Measurements from ENCODE around the gene EIF3A.

The EIF3A gene

DNA sequence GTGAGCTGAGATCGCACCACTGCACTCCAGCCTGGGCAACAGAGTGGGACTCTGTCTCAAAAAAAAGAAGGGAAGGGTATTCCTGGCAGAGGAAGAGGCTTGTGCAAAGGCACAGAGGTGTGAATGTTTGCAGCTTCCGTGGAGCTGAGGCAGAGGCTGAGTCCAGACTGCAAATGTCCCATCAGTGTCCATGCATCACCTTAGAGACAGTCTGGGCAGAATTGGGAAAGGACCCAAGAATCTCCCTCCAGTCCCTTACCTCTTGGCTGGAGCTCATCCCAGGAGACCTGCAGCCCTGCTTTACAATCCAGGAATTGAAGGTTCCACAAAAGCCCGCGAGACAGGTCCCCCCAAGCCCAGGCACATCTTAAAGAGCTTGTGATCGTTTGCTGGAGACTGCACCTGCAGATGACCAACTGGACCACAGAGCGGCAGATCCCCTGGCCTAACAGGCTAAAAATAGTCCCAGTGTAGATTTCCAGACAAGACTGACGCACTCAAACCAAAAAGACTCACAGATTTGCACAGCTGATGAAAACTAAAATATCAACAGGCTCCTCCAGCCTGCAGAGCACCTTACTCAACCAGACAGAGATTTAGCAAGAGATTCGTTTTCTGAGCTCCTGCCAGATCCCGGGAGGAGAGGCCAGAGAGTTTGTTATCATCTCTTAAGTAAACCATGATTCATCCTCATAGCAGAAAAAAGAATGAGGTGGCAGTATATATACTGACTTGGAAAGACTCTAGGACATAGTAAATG, 74.0 kb downstream of the EIF3A start:
- H3K4me1 ChIP-seq (ENCODE audit: control insufficient read depth, insufficient read depth, low read length) = peaks cover 11% of the 10 kb centered on the region
- no peaks in the 10 kb centered on the region for H3K27me3 ChIP-seq (ENCODE audit: control insufficient read depth, insufficient read depth, low read length)
- no peaks in the 10 kb centered on the region for H3K36me3 ChIP-seq (ENCODE audit: control insufficient read depth, insufficient read depth, low read length)
- H3K27ac ChIP-seq (ENCODE audit: low read depth, low read length) = no peak overlapping the region
- no peak overlapping the region for H3K9ac ChIP-seq (ENCODE audit: low read length)
- H3K4me3 ChIP-seq (ENCODE audit: low read length) = no peak overlapping the region

DNA sequence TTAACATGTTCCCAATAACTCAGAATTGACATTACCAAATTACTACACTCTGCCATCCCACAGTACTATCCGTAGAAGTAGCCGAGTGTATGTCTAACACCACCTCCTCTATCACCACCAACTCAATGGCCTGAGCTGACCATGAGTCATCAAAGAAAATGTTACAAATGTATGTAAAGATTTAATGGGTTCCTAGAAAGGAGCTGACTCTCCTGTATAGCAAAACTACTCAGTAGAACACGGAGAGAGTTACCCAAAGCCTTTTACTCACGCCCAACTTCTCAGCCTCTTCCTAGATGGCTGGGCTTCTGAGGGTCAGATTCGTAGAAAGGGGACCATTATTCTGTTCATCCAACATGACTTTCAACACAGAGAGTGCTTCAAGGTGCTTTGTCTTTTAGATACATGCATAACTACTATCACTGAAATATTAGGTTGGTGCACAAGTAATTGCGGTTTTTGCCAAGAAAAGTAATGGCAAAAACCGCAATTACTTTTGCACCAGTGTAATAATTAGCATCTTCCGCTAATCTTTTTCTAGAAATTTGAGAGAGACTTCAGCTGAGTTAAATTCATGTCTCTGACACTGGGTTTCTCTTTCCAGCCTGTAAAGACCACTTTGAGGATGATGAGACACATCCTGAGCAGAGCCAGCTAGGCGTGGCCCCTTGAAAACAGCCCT, 75.1 kb downstream of the EIF3A start:
- Histone ChIP-seq H3K27me3 (ENCODE audit: control insufficient read depth, insufficient read depth, low read length) (no peaks in the 10 kb centered on the region), H3K4me3 (ENCODE audit: low read length) (no peak overlapping the region), H3K27ac (ENCODE audit: low read depth, low read length) (no peak overlapping the region), H3K9ac (ENCODE audit: low read length) (no peak overlapping the region), H3K4me1 (ENCODE audit: control insufficient read depth, insufficient read depth, low read length) (peaks cover 11% of the 10 kb centered on the region), H3K36me3 (ENCODE audit: control insufficient read depth, insufficient read depth, low read length) (no peaks in the 10 kb centered on the region)

DNA sequence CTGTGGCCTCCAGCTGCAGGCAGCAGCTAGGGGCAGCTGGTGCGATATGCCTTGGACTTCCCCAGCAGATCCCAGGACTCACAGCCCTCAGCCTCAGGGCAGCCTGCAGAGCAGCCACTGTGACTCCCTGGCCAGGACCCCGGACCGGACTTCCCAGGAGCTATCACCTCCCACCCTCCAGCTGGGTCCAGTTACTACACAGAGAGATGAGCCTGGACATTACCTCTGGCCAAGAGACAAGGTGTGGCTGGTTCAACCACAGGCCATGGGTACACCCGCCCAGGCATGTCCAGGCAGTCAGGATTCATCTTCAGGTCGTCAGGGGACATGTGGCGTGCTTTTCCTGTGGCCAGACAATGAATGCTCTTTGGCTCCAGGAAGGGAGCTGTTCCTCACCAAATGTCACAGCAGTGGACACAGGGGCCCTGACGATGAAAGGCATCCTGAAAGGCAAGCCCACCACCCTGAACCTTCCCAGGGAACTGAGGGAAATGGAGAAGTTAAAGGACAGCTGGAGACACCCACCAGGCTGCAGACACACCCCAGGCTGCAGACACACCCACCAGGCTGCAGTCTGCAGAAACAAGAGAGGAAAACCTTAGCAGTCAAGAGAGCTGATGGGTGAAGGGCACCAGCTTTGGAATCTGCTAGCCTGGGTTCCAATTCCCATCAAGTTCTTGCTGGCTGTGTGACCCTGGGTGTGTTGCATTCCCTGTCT, 76.9 kb downstream of the EIF3A start:
- Histone ChIP-seq H3K9ac (ENCODE audit: low read length) (no peak overlapping the region), H3K36me3 (ENCODE audit: control insufficient read depth, insufficient read depth, low read length) (no peaks in the 10 kb centered on the region), H3K4me3 (ENCODE audit: low read length) (no peak overlapping the region), H3K27ac (ENCODE audit: low read depth, low read length) (no peak overlapping the region), H3K27me3 (ENCODE audit: control insufficient read depth, insufficient read depth, low read length) (peaks cover 1% of the 10 kb centered on the region), H3K4me1 (ENCODE audit: control insufficient read depth, insufficient read depth, low read length) (peaks cover 11% of the 10 kb centered on the region)

DNA sequence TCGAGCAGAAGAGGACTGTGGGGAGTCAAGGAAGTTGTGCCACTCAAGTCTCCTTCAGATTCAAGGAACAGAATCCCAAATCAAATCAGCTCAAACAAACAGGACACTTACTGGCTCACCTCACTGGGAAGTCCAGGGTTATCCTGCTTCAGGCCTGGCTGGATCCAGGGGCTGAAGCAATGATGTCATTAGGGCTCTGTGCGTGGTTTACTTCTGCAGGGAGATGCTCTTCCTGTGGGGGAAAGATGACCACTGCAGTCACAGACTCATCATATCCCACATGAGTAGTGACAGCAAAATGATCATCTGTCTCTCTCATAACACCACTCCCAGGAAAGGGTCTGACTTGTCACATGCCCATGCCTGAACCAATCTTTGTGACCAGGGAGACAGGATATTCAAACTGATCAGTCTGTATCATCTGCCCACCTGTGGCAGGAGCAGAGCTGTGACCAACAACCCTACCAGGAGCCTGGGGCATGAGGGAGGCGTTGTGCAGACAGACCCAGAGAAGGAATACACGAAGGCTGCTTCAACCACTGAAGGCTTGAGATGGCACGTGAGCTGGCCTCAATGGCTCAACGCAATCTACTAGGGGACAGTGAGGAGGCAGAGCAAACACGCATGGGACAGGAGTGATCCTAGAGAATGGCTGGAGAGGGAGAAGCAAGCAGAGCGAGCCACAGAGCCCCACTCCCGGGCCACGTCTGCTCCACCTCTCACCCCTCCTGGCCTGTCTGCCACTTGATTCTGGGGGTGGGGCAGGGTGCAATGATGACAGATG, 78.7 kb downstream of the EIF3A start:
- peaks cover 7% of the 10 kb centered on the region for H3K4me1 ChIP-seq (ENCODE audit: control insufficient read depth, insufficient read depth, low read length)
- H3K27me3 ChIP-seq (ENCODE audit: control insufficient read depth, insufficient read depth, low read length) = peaks cover 1% of the 10 kb centered on the region
- no peak overlapping the region for H3K9ac ChIP-seq (ENCODE audit: low read length)
- H3K4me3 ChIP-seq (ENCODE audit: low read length) = no peak overlapping the region
- H3K27ac ChIP-seq (ENCODE audit: low read depth, low read length) = no peak overlapping the region
- H3K36me3 ChIP-seq (ENCODE audit: control insufficient read depth, insufficient read depth, low read length) = no peaks in the 10 kb centered on the region

DNA sequence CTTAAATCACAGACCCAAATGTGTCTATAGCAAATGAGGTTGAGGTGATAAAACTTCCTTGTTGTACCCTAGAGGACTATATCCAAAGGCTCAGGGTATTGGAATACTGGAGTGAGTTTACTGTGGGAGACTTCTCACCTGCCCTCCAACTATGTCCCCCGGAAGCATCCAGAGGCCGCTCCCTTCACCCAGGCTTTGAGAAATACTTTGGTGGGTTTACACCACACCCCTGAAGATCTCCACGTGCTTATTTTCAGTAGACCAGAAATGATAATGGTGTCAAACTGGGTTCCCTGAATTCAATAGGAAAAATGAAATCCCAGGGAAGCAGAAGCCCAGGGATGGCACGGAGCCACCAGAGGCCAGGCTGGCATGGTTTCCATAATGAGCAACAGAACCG, 82.4 kb downstream of the EIF3A start:
- no peak overlapping the region for H3K4me3 ChIP-seq (ENCODE audit: low read length)

DNA sequence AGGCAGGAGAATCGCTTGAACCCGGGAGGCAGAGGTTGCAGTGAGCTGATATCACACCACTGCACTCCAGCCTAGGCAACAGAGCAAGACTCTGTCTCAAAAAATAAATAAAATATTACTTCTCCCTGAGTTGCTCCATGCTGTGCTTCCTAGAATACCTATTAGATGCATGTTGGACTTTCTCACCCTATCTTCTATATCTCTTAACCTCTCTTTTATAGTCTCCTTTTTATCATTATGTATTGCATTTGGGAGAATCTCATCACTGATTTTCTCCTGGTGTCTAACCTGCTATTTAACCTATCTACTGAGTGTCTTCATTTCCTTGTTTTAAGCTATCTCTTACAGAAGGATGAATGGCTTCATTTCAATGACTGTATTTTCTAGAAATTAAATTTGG, 83.2 kb downstream of the EIF3A start:
- Histone ChIP-seq H3K36me3 (ENCODE audit: control insufficient read depth, insufficient read depth, low read length) (no peaks in the 10 kb centered on the region), H3K9ac (ENCODE audit: low read length) (no peak overlapping the region), H3K4me1 (ENCODE audit: control insufficient read depth, insufficient read depth, low read length) (no peaks in the 10 kb centered on the region), H3K27ac (ENCODE audit: low read depth, low read length) (no peak overlapping the region), H3K27me3 (ENCODE audit: control insufficient read depth, insufficient read depth, low read length) (peaks cover 1% of the 10 kb centered on the region), H3K4me3 (ENCODE audit: low read length) (no peak overlapping the region)

More for the DNA sequence above, 82.4 kb downstream of the EIF3A start:
- Histone ChIP-seq H3K4me1 (ENCODE audit: control insufficient read depth, insufficient read depth, low read length) (no peaks in the 10 kb centered on the region), H3K27ac (ENCODE audit: low read depth, low read length) (no peak overlapping the region), H3K36me3 (ENCODE audit: control insufficient read depth, insufficient read depth, low read length) (no peaks in the 10 kb centered on the region), H3K9ac (ENCODE audit: low read length) (no peak overlapping the region), H3K27me3 (ENCODE audit: control insufficient read depth, insufficient read depth, low read length) (peaks cover 1% of the 10 kb centered on the region)

DNA sequence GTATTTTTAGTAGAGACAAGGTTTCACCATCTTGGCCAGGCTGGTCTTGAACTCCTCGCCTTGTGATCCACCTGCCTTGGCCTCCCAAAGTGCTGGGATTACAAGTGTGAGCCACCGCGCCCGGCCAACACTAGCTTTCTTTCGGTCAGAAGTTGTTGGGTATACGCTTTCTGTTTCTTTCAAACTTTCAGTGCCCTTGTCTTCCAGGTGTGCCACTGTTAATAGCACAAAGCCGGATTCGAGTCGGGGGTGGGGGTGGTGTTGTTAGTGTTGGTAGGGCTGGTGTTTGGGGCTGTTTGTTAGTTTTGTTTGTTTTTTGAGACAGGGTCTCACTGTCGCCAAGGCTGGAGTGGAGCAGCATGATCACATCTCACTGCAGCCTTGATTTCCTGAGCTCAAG, 84.9 kb downstream of the EIF3A start:
- Histone ChIP-seq H3K4me3 (ENCODE audit: low read length) (no peak overlapping the region), H3K27me3 (ENCODE audit: control insufficient read depth, insufficient read depth, low read length) (peaks cover 1% of the 10 kb centered on the region), H3K36me3 (ENCODE audit: control insufficient read depth, insufficient read depth, low read length) (no peaks in the 10 kb centered on the region), H3K4me1 (ENCODE audit: control insufficient read depth, insufficient read depth, low read length) (no peaks in the 10 kb centered on the region), H3K9ac (ENCODE audit: low read length) (no peak overlapping the region), H3K27ac (ENCODE audit: low read depth, low read length) (no peak overlapping the region)

DNA sequence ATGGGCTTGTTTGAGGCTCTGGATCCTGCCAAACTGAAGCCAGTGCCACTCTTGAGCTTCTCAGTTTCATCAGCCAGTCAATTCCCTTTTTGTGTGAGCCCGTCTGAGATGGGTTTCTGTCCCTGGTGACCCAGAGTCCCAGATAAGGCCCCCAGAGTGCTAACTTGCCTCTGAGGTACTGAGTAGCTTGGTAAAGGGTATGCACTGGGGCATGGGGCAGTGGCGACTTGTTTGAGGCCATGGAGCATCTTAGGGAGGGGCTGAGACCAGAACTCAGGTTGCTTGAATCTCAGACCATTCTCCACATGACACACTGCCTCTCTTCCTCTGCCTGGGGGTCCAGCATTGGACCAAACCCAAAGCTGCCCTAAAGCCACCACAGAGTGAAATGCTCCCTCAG, 86.3 kb downstream of the EIF3A start:
- Histone ChIP-seq H3K36me3 (ENCODE audit: control insufficient read depth, insufficient read depth, low read length) (no peaks in the 10 kb centered on the region), H3K4me1 (ENCODE audit: control insufficient read depth, insufficient read depth, low read length) (no peaks in the 10 kb centered on the region), H3K4me3 (ENCODE audit: low read length) (no peak overlapping the region), H3K9ac (ENCODE audit: low read length) (no peak overlapping the region), H3K27ac (ENCODE audit: low read depth, low read length) (no peak overlapping the region), H3K27me3 (ENCODE audit: control insufficient read depth, insufficient read depth, low read length) (no peaks in the 10 kb centered on the region)

DNA sequence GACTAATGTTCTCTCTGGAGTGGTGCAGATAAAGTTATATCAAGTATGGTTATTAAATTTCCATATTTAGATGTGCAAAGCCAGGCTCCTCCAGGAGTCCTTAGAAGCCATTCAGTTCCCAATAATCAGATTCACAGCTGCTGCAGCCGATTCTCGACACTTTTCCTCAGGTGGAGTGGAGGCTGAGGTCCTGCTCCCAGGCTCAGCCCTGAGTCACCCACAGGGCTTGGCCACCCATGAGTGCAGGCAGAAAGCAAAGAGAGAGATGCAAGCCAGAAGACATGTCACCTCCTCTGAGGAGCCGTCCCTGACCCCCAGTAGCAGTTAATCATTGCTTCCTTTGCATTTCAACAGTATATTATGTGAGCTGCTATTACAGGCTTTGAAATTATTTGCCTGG, 87.4 kb downstream of the EIF3A start:
- Histone ChIP-seq H3K27ac (ENCODE audit: low read depth, low read length) (no peak overlapping the region), H3K36me3 (ENCODE audit: control insufficient read depth, insufficient read depth, low read length) (no peaks in the 10 kb centered on the region), H3K4me1 (ENCODE audit: control insufficient read depth, insufficient read depth, low read length) (no peaks in the 10 kb centered on the region), H3K27me3 (ENCODE audit: control insufficient read depth, insufficient read depth, low read length) (no peaks in the 10 kb centered on the region), H3K4me3 (ENCODE audit: low read length) (no peak overlapping the region), H3K9ac (ENCODE audit: low read length) (no peak overlapping the region)

DNA sequence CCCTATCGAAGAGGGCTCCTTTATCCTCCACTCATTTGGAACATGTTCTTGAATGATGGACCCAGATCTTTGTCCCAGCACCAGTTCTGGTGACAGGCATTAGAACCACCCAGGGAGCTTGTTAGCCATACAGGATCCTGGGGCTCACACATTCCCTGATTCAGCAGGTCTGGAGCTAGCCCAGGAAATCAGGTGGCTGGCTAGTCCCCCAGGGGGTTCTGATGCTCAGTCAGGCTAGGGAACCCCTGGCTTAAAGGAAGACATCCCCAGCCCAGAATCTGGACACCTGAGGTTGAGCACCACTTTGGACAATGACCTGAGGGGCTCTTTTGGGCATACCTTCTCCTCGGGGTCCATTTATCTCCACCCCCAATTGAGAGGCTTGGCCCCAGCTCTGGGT, 88.1 kb downstream of the EIF3A start:
- H3K9ac ChIP-seq (ENCODE audit: low read length) = no peak overlapping the region
- no peaks in the 10 kb centered on the region for H3K4me1 ChIP-seq (ENCODE audit: control insufficient read depth, insufficient read depth, low read length)
- H3K4me3 ChIP-seq (ENCODE audit: low read length) = no peak overlapping the region
- H3K27ac ChIP-seq (ENCODE audit: low read depth, low read length) = no peak overlapping the region
- no peaks in the 10 kb centered on the region for H3K36me3 ChIP-seq (ENCODE audit: control insufficient read depth, insufficient read depth, low read length)
- no peaks in the 10 kb centered on the region for H3K27me3 ChIP-seq (ENCODE audit: control insufficient read depth, insufficient read depth, low read length)

DNA sequence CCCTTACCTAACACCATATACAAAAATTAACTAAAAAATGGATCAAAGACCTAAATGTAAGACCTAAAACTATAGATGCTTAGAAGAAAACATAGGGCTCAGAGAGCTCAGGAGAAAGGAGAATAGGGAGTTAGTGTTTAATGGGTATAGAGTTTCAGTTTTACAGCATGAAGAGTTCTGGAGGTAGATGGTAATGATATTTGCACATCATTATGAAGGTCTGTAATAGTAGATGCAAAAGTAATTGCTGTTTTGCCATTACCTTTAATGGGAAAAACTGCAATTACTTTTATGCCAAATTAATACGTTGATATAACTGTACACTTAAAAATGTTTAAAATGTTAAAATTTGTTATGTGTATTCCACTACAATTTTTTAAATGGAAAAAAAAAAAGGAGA, 90.3 kb downstream of the EIF3A start:
- no peak overlapping the region for H3K4me3 ChIP-seq (ENCODE audit: low read length)
- no peaks in the 10 kb centered on the region for H3K36me3 ChIP-seq (ENCODE audit: control insufficient read depth, insufficient read depth, low read length)
- H3K9ac ChIP-seq (ENCODE audit: low read length) = no peak overlapping the region
- H3K27me3 ChIP-seq (ENCODE audit: control insufficient read depth, insufficient read depth, low read length) = no peaks in the 10 kb centered on the region
- H3K4me1 ChIP-seq (ENCODE audit: control insufficient read depth, insufficient read depth, low read length) = no peaks in the 10 kb centered on the region
- no peak overlapping the region for H3K27ac ChIP-seq (ENCODE audit: low read depth, low read length)
